Ectodermal cell (in vitro differentiated cells): Measurements from ENCODE around the gene RBM47.

ENCODE experiments used
- H3K27ac ChIP-seq: 2 replicates; pipeline ENCODE4 v1.7.0; 2013; ENCODE audit warnings: mild to moderate bottlenecking, low read depth, low read length; ENCODE audit not compliant: insufficient read depth, poor library complexity, severe bottlenecking
- H3K27me3 ChIP-seq: 2 replicates; pipeline ENCODE4 v1.7.0; 2013; ENCODE audit warnings: mild to moderate bottlenecking, low read length; ENCODE audit not compliant: insufficient read depth, control insufficient read depth, poor library complexity, severe bottlenecking
- H3K36me3 ChIP-seq: one replicate; pipeline ENCODE4 v1.7.0; 2013; ENCODE audit warnings: low read length; ENCODE audit not compliant: control insufficient read depth, insufficient read depth
- H3K4me1 ChIP-seq: one replicate; pipeline ENCODE4 v1.7.0; 2013; ENCODE audit warnings: low read length; ENCODE audit not compliant: control insufficient read depth, insufficient read depth
- H3K4me3 ChIP-seq: 2 replicates; pipeline ENCODE4 v1.7.0; 2013; ENCODE audit warnings: low read depth, low read length, control low read depth; ENCODE audit not compliant: insufficient read depth
- H3K9me3 ChIP-seq: 2 replicates; pipeline ENCODE4 v1.7.0; 2013; ENCODE audit warnings: mild to moderate bottlenecking, low read length, moderate library complexity; ENCODE audit not compliant: control insufficient read depth
- WGBS, 2 experiments: methylation state at CpG; one replicate each; pipeline ENCODE4 v1.1.7; 2013; ENCODE audit warnings: missing lambda C conversion rate in 2 of 2; 5-methylcytosine and 5-hydroxymethylcytosine counted together

RBM47 gene

GRCh38 chr4:40502934-40503333 lies 126.7 kb downstream of the RBM47 start:
- no peak overlapping the region for H3K27ac ChIP-seq
- no peaks in the 10 kb centered on the region for H3K9me3 ChIP-seq
- no peaks in the 10 kb centered on the region for H3K4me1 ChIP-seq
- 100% methylated on average over 1 of the region's 1 CpG; no CpG with 5 or more reads in 1 of the 2 experiments for WGBS, 2 experiments
- no peaks in the 10 kb centered on the region for H3K36me3 ChIP-seq
- no peak overlapping the region for H3K4me3 ChIP-seq
- no peaks in the 10 kb centered on the region for H3K27me3 ChIP-seq

- Histone ChIP-seq H3K9me3 (no peaks in the 10 kb centered on the region), H3K27me3 (no peaks in the 10 kb centered on the region), H3K27ac (no peak overlapping the region), H3K36me3 (no peaks in the 10 kb centered on the region), H3K4me3 (no peak overlapping the region), H3K4me1 (no peaks in the 10 kb centered on the region)
- 89 to 95% methylated on average over 3 to 4 of the region's 4 CpGs for WGBS, 2 experiments
Measured at GRCh38 chr4:40502220-40502619, 127.4 kb downstream of the RBM47 start.

GRCh38 chr4:40500781-40501180 lies 128.9 kb downstream of the RBM47 start:
- no peaks in the 10 kb centered on the region for H3K9me3 ChIP-seq
- H3K4me3 ChIP-seq, result no peak overlapping the region
- no peaks in the 10 kb centered on the region for H3K27me3 ChIP-seq
- H3K4me1 ChIP-seq, result no peaks in the 10 kb centered on the region
- no peak overlapping the region for H3K27ac ChIP-seq
- WGBS, 2 experiments, result 96 to 97% methylated on average over 6 of the region's 6 CpGs
- H3K36me3 ChIP-seq, result no peaks in the 10 kb centered on the region

GRCh38 chr4:40493160-40493559 lies 136.5 kb downstream of the RBM47 start:
- peaks cover 6% of the 10 kb centered on the region for H3K4me1 ChIP-seq
- no peaks in the 10 kb centered on the region for H3K27me3 ChIP-seq
- 89 to 97% methylated on average over 3 of the region's 3 CpGs for WGBS, 2 experiments
- no peaks in the 10 kb centered on the region for H3K9me3 ChIP-seq
- no peaks in the 10 kb centered on the region for H3K36me3 ChIP-seq
- H3K27ac ChIP-seq, result no peak overlapping the region
- H3K4me3 ChIP-seq, result no peak overlapping the region

- Histone ChIP-seq H3K9me3 (no peaks in the 10 kb centered on the region), H3K36me3 (no peaks in the 10 kb centered on the region), H3K4me3 (no peak overlapping the region), H3K27me3 (no peaks in the 10 kb centered on the region), H3K4me1 (peaks cover 6% of the 10 kb centered on the region), H3K27ac (no peak overlapping the region)
- 92% methylated on average over 3 of the region's 3 CpGs; no CpG with 5 or more reads in 1 of the 2 experiments for WGBS, 2 experiments
Measured at GRCh38 chr4:40492691-40493090, 137.0 kb downstream of the RBM47 start.

GRCh38 chr4:40490481-40490880 lies 139.2 kb downstream of the RBM47 start:
- 95 to 97% methylated on average over 8 to 10 of the region's 10 CpGs for WGBS, 2 experiments

GRCh38 chr4:40489961-40490360 lies 139.7 kb downstream of the RBM47 start:
- Histone ChIP-seq H3K4me3 (no peak overlapping the region), H3K27ac (no peak overlapping the region), H3K9me3 (no peaks in the 10 kb centered on the region), H3K4me1 (peaks cover 6% of the 10 kb centered on the region), H3K27me3 (no peaks in the 10 kb centered on the region), H3K36me3 (no peaks in the 10 kb centered on the region)

More at GRCh38 chr4:40490481-40490880, 139.2 kb downstream of the RBM47 start:
- Histone ChIP-seq H3K4me1 (peaks cover 6% of the 10 kb centered on the region), H3K4me3 (no peak overlapping the region), H3K36me3 (no peaks in the 10 kb centered on the region), H3K9me3 (no peaks in the 10 kb centered on the region), H3K27me3 (no peaks in the 10 kb centered on the region), H3K27ac (no peak overlapping the region)

GRCh38 chr4:40486534-40486933 lies 143.1 kb downstream of the RBM47 start:
- peaks cover 4% of the 10 kb centered on the region for H3K4me1 ChIP-seq

GRCh38 chr4:40484346-40485090 lies 145.1 kb downstream of the RBM47 start:
- Histone ChIP-seq H3K27me3 (no peaks in the 10 kb centered on the region), H3K36me3 (no peaks in the 10 kb centered on the region), H3K27ac (no peak overlapping the region), H3K4me3 (no peak overlapping the region), H3K9me3 (no peaks in the 10 kb centered on the region), H3K4me1 (peaks cover 4% of the 10 kb centered on the region)
- WGBS, 2 experiments, result 97 to 100% methylated on average over 1 of the region's 1 CpG

More at GRCh38 chr4:40486534-40486933, 143.1 kb downstream of the RBM47 start:
- Histone ChIP-seq H3K27ac (no peak overlapping the region), H3K4me3 (no peak overlapping the region), H3K36me3 (no peaks in the 10 kb centered on the region), H3K27me3 (no peaks in the 10 kb centered on the region), H3K9me3 (no peaks in the 10 kb centered on the region)
- 75 to 91% methylated on average over 1 of the region's 1 CpG for whole genome bisulfite sequencing, 2 experiments

- Histone ChIP-seq H3K27ac (no peak overlapping the region), H3K4me1 (peaks cover 4% of the 10 kb centered on the region), H3K27me3 (no peaks in the 10 kb centered on the region), H3K9me3 (no peaks in the 10 kb centered on the region), H3K4me3 (no peak overlapping the region), H3K36me3 (no peaks in the 10 kb centered on the region)
- 68 to 72% methylated on average over 21 of the region's 21 CpGs for WGBS, 2 experiments
Measured at GRCh38 chr4:40482985-40483647, 146.5 kb downstream of the RBM47 start.
